Measurements from ENCODE around the gene ITGA6. TPM values are rescaled to one million over a fixed set of nuclear protein-coding genes. Genes with fewer than 3 reads are reported as not detected.

ITGA6 gene
- total RNA-seq, 1 experiment from 2014 or later: 181 TPM

DNA sequence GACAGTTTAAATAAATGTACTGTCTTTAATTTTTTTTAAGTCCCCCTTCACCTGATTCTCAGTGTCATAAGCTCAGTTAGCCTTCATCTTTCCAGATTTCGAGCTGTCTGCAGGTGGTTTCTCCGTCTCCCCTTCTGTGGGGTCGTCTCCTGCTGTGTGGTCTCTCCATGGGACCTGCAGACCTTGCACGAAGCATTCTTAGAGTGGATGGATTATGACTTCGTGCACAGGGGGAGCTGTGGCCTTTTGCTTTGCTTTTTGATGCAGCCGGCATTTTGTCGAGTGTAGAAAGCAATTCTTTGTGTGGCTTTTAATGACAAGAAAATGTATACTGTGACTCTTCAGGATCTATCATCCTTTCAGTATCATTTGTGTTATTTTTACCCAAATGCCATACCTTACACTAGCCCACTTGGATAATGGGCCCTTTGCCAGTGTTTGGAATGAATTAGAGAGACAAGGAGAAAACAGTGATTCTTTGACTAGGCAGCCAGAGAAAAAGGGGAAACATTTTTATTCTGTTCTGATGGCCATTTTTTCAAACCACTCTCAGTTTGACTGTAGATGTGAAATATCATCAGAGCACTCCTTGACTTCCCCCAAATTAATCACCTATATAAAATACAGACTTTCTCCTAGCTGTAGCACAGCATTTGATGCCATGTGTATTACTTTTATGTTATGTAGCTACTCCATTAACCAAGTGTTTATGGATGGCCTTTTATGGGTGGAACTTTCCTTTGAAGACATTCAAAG lies 54.3 kb downstream of the ITGA6 start:
- Histone ChIP-seq H3K27ac (ENCODE audit: low read length) (no peak overlapping the region), H3K4me2 (ENCODE audit: low read length) (no peak overlapping the region), H3K27me3 (ENCODE audit: low read length) (no peaks in the 10 kb centered on the region), H3K9ac (ENCODE audit: low read length) (no peak overlapping the region), H3K36me3 (ENCODE audit: low read depth, low read length) (peaks cover 52% of the 10 kb centered on the region), H3K4me1 (ENCODE audit: insufficient read depth, low read length) (no peaks in the 10 kb centered on the region), H2AFZ (ENCODE audit: low read length) (no peak overlapping the region), H4K20me1 (ENCODE audit: low read length) (no peaks in the 10 kb centered on the region), H3K4me3 (ENCODE audit: low read length) (no peak overlapping the region), H3K79me2 (ENCODE audit: low read length) (no peaks in the 10 kb centered on the region), H3F3A (ENCODE audit: low read length, unreplicated experiment) (no peaks in the 10 kb centered on the region), H3K9me2 (replicated peaks; ENCODE audit: low read length) (no peaks in the 10 kb centered on the region), H3K9me3 (ENCODE audit: low read length) (no peaks in the 10 kb centered on the region)
- no TSS peak for BruUV-seq (replicated peaks)
- intact Hi-C loops (cut with micrococcal nuclease): no loop called here
- ATAC-seq (no peak), DNase-seq (no peak)
- CTCF ChIA-PET: no interaction called here
- no peak for TF ChIP-seq EZH2 (IDR thresholded peaks at IDR 0.05; ENCODE audit: low read length, unreplicated experiment)
- no peak for TF ChIP-seq EZH2phosphoT487 (IDR thresholded peaks at IDR 0.05; ENCODE audit: borderline replicate concordance, low read length)
- no peak for TF ChIP-seq CTCF (conservative IDR thresholded peaks at IDR 0.05; ENCODE audit: low read depth, low read length)
- POLR2A ChIA-PET (ENCODE audit: unreplicated experiment): no interaction called here

GRCh38 chr2:172484253-172484652 lies 56.9 kb downstream of the ITGA6 start:
- BruUV-seq (replicated peaks): no TSS peak
- CTCF ChIA-PET: interaction anchor here (0.5 kb wide), 1 partner anchor 17 kb away, joined by 3 read pairs; no protein-coding TSS in a partner anchor
- ATAC-seq: peak; percentile 49; the same call in 1 of the 2 replicates

More at GRCh38 chr2:172484253-172484652, 56.9 kb downstream of the ITGA6 start:
- intact Hi-C loops (cut with micrococcal nuclease): no loop called here
- Histone ChIP-seq H3F3A (ENCODE audit: low read length, unreplicated experiment) (no peaks in the 10 kb centered on the region), H3K27me3 (ENCODE audit: low read length) (no peaks in the 10 kb centered on the region), H2AFZ (ENCODE audit: low read length) (no peak overlapping the region), H3K36me3 (ENCODE audit: low read depth, low read length) (peaks cover 62% of the 10 kb centered on the region), H3K27ac (ENCODE audit: low read length) (no peak overlapping the region), H4K20me1 (ENCODE audit: low read length) (no peaks in the 10 kb centered on the region), H3K79me2 (ENCODE audit: low read length) (no peaks in the 10 kb centered on the region), H3K9me2 (replicated peaks; ENCODE audit: low read length) (no peaks in the 10 kb centered on the region), H3K4me1 (ENCODE audit: insufficient read depth, low read length) (no peaks in the 10 kb centered on the region), H3K9ac (ENCODE audit: low read length) (no peak overlapping the region), H3K9me3 (ENCODE audit: low read length) (no peaks in the 10 kb centered on the region), H3K4me2 (ENCODE audit: low read length) (no peak overlapping the region), H3K4me3 (ENCODE audit: low read length) (no peak overlapping the region)
- DNase-seq: peak; percentile 47
- POLR2A ChIA-PET (ENCODE audit: unreplicated experiment): no interaction called here
- TF ChIP-seq CTCF (conservative IDR thresholded peaks at IDR 0.05; ENCODE audit: low read depth, low read length): peak; percentile 68; the same call in 1 of the 2 replicates
- no peak for TF ChIP-seq EZH2 (IDR thresholded peaks at IDR 0.05; ENCODE audit: low read length, unreplicated experiment)
